ENCODE measurements around the gene FBXO24. TPM values are rescaled to one million over a fixed set of nuclear protein-coding genes. Genes with fewer than 3 reads are reported as not detected.

Gene FBXO24
- total and polyA plus RNA-seq, 9 of the 15 experiments (the other 6 are each of a cell fraction or from before 2014, with no cell fraction given) = 0.17 to 0.95 (median 0.50) TPM

- TF ChIP-seq TFE3 (CRISPR knock-in tag; IDR thresholded peaks at IDR 0.05) (no peak), HNRNPH1 (optimal IDR thresholded peaks at IDR 0.05; ENCODE audit: low read depth, low read length) (no peak), E2F6 (IDR thresholded peaks at IDR 0.05; ENCODE audit: borderline replicate concordance in 1 of 2, extremely low read depth in 1 of 2, insufficient read depth in 1 of 2, insufficient read length in 1 of 2, low read depth in 1 of 2, low read length in 1 of 2, poor library complexity in 1 of 2, severe bottlenecking in 1 of 2) (no peak), CBFA2T3 (IDR thresholded peaks at IDR 0.05) (no peak), ZBTB34 (CRISPR knock-in tag; IDR thresholded peaks at IDR 0.05) (no peak), MEIS2 (IDR thresholded peaks at IDR 0.05; ENCODE audit: partially characterized antibody) (no peak), HMGXB4 (CRISPR knock-in tag; IDR thresholded peaks at IDR 0.05) (no peak), L3MBTL2 (IDR thresholded peaks at IDR 0.05) (no peak), RBM25 (IDR thresholded peaks at IDR 0.05; ENCODE audit: low read depth, low read length, severe bottlenecking) (no peak), NONO (IDR thresholded peaks at IDR 0.05; ENCODE audit: low read depth in 2 of 2, low read length in 1 of 2) (no peak), ELK3 (CRISPR knock-in tag; IDR thresholded peaks at IDR 0.05) (no peak), TEAD4 (IDR thresholded peaks at IDR 0.05; ENCODE audit: low read length) (no peak), TEAD4 (CRISPR knock-in tag; IDR thresholded peaks at IDR 0.05; ENCODE audit: borderline replicate concordance) (no peak), ZNF41 (CRISPR knock-in tag; conservative IDR thresholded peaks at IDR 0.05) (no peak), LARP7 (IDR thresholded peaks at IDR 0.05) (no peak), SAP30 (IDR thresholded peaks at IDR 0.05; ENCODE audit: borderline replicate concordance, insufficient read depth, low read depth, low read length, poor library complexity, severe bottlenecking) (no peak), SMARCE1 (IDR thresholded peaks at IDR 0.05) (no peak), ZNF785 (CRISPR knock-in tag; IDR thresholded peaks at IDR 0.05) (no peak), ZNF445 (CRISPR knock-in tag; IDR thresholded peaks at IDR 0.05; ENCODE audit: low read depth) (no peak), BMI1 (IDR thresholded peaks at IDR 0.05; ENCODE audit: low read length) (no peak), FOSL1 (tag; conservative IDR thresholded peaks at IDR 0.05) (no peak)
Measured at GRCh38 chr7:100640517-100641440, 54.7 kb downstream of the FBXO24 start (continued).
